ENCODE results near the gene UGT1A6.

DNA sequence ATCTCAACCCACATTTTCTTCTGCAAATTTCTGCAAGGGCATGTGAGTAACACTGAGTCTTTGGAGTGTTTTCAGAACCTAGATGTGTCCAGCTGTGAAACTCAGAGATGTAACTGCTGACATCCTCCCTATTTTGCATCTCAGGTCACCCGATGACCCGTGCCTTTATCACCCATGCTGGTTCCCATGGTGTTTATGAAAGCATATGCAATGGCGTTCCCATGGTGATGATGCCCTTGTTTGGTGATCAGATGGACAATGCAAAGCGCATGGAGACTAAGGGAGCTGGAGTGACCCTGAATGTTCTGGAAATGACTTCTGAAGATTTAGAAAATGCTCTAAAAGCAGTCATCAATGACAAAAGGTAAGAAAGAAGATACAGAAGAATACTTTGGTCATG, 75.4 kb downstream of the UGT1A6 start:
- no peak for TF ChIP-seq POLR2A (IDR thresholded peaks at IDR 0.05)
- TF ChIP-seq, protein P1, sequence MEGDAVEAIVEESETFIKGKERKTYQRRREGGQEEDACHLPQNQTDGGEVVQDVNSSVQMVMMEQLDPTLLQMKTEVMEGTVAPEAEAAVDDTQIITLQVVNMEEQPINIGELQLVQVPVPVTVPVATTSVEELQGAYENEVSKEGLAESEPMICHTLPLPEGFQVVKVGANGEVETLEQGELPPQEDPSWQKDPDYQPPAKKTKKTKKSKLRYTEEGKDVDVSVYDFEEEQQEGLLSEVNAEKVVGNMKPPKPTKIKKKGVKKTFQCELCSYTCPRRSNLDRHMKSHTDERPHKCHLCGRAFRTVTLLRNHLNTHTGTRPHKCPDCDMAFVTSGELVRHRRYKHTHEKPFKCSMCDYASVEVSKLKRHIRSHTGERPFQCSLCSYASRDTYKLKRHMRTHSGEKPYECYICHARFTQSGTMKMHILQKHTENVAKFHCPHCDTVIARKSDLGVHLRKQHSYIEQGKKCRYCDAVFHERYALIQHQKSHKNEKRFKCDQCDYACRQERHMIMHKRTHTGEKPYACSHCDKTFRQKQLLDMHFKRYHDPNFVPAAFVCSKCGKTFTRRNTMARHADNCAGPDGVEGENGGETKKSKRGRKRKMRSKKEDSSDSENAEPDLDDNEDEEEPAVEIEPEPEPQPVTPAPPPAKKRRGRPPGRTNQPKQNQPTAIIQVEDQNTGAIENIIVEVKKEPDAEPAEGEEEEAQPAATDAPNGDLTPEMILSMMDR (IDR thresholded peaks at IDR 0.05): no peak
- TF ChIP-seq EP300 (IDR thresholded peaks at IDR 0.05; ENCODE audit: low read depth): no peak
- TF ChIP-seq POLR2AphosphoS5 (IDR thresholded peaks at IDR 0.05): no peak
